B cell (primary cell): ENCODE results near the gene TMPRSS9. TPM values are rescaled to one million over a fixed set of nuclear protein-coding genes. Genes with fewer than 3 reads are reported as not detected.

Experiments used
- ATAC-seq: fragments of 200-7000 bp; cut with Tn5 transposase; one replicate; pipeline ENCODE4 v1.10.0; 2021; ENCODE audit warnings: low read depth, mild to moderate bottlenecking, moderate number of reproducible peaks, moderate library complexity
- CTCF ChIA-PET: fragments of 350-600 bp; sonication (Branson Sonifier 250); formaldehyde crosslinking; loops from one replicate; lab custom pipeline; 2021; ENCODE audit warnings: antibody characterized with exemption, inconsistent platforms; lab: Charles Lee
- POLR2A ChIA-PET: fragments of 350-600 bp; sonication (Branson Sonifier 250); formaldehyde crosslinking; loops from one replicate; lab custom pipeline; 2021; ENCODE audit warnings: antibody characterized with exemption; lab: Charles Lee
- DNase-seq: peaks from one replicate; pipeline ENCODE4 v3.0.0; 2013
- H2AFZ ChIP-seq: 2 replicates; pipeline ENCODE4 v1.6.1; 2012; ENCODE audit warnings: mild to moderate bottlenecking, low read depth, low read length; ENCODE audit not compliant: insufficient read depth, poor library complexity, severe bottlenecking
- H3K27ac ChIP-seq, 2 donors: 1 replicate in 1 of 2; 2 replicates in 1 of 2; pipeline ENCODE4 v1.5.1; 2012 to 2013; ENCODE audit warnings: low read length in 2 of 2, mild to moderate bottlenecking in 2 of 2, moderate library complexity in 1 of 2
- H3K27me3 ChIP-seq, 4 experiments: fragments of 200-600 bp in 1 of 4; sonication (generic) in 1 of 4; replicated peaks in 1 of 4; 1 replicate in 2 of 4; 2 replicates in 2 of 4; pipeline versions ENCODE4 v1.6.1 to v1.7.0; 2013 to 2016; ENCODE audit warnings: low read length in 3 of 4, mild to moderate bottlenecking in 2 of 4, mixed read lengths in 1 of 4, moderate library complexity in 1 of 4; ENCODE audit not compliant: insufficient read depth in 4 of 4, control insufficient read depth in 3 of 4; ENCODE audit errors: control extremely low read depth in 1 of 4
- H3K36me3 ChIP-seq, 2 experiments: replicated peaks in 1 of 2; 1 replicate in 1 of 2; 2 replicates in 1 of 2; pipeline versions ENCODE4 v1.6.1 to v1.7.1; 2013; ENCODE audit warnings: low read length in 1 of 2; ENCODE audit not compliant: insufficient read depth in 2 of 2, control insufficient read depth in 1 of 2; ENCODE audit errors: control extremely low read depth in 1 of 2, extremely low read depth in 1 of 2
- H3K4me1 ChIP-seq, 2 donors: fragments of 200-600 bp in 1 of 2; sonication (generic) in 1 of 2; 1 replicate in 1 of 2; 2 replicates in 1 of 2; pipeline versions ENCODE4 v1.5.1 to v1.6.1; 2013 to 2017; ENCODE audit warnings: low read length in 2 of 2; ENCODE audit not compliant: control insufficient read depth in 2 of 2, insufficient read depth in 2 of 2
- H3K4me2 ChIP-seq: replicated peaks from 2 replicates; pipeline ENCODE3; 2012; ENCODE audit warnings: mild to moderate bottlenecking, low read depth, low read length; ENCODE audit not compliant: poor library complexity, severe bottlenecking
- H3K4me3 ChIP-seq, 5 experiments: fragments of 200-600 bp in 1 of 5; sonication (generic) in 1 of 5; 1 replicate in 3 of 5; 2 replicates in 2 of 5; pipeline versions ENCODE4 v1.5.1 to v1.7.0; 2011 to 2016; ENCODE audit warnings: low read length in 4 of 5, mild to moderate bottlenecking in 4 of 5, low read depth in 2 of 5, control low read depth in 1 of 5, moderate library complexity in 1 of 5; ENCODE audit not compliant: insufficient read depth in 1 of 5; ENCODE audit errors: control extremely low read depth in 1 of 5, extremely low read depth in 1 of 5
- H3K79me2 ChIP-seq: fragments of 200-600 bp; sonication (generic); one replicate; pipeline ENCODE4 v1.6.0; 2016; ENCODE audit warnings: low read length; ENCODE audit not compliant: control insufficient read depth, insufficient read depth
- H3K9ac ChIP-seq: fragments of 200-600 bp; sonication (generic); 2 replicates; pipeline ENCODE4 v1.6.1; 2017; ENCODE audit warnings: mild to moderate bottlenecking, low read length, moderate library complexity
- H3K9me3 ChIP-seq, 3 donors: one replicate each; pipeline versions ENCODE4 v1.6.1 to v1.7.1; 2013; ENCODE audit warnings: low read length in 2 of 3; ENCODE audit not compliant: control insufficient read depth in 2 of 3, insufficient read depth in 1 of 3; ENCODE audit errors: control extremely low read depth in 1 of 3
- H4K20me1 ChIP-seq: 2 replicates; pipeline ENCODE4 v1.6.0; 2012; ENCODE audit warnings: mild to moderate bottlenecking, low read length; ENCODE audit not compliant: insufficient read depth, control insufficient read depth, poor library complexity, severe bottlenecking
- H3K27ac Mint-ChIP-seq: one replicate; pipeline ENCODE4 v1.8.0; 2021; ENCODE audit warnings: mixed read lengths
- H3K27me3 Mint-ChIP-seq: one replicate; pipeline ENCODE4 v1.8.0; 2021; ENCODE audit warnings: mixed read lengths
- H3K4me1 Mint-ChIP-seq: one replicate; pipeline ENCODE4 v1.8.0; 2021; ENCODE audit warnings: mixed read lengths
- H3K4me3 Mint-ChIP-seq: one replicate; pipeline ENCODE4 v1.8.0; 2021; ENCODE audit warnings: mixed read lengths
- H3K9me3 Mint-ChIP-seq: one replicate; pipeline ENCODE4 v1.8.0; 2022; ENCODE audit warnings: mixed read lengths; ENCODE audit not compliant: insufficient read depth
- EZH2 ChIP-seq: IDR thresholded peaks from 2 replicates; pipeline ENCODE4 v1.6.1; 2012; ENCODE audit warnings: borderline replicate concordance, low read depth, mild to moderate bottlenecking, moderate library complexity, low read length; ENCODE audit not compliant: insufficient read depth, poor library complexity, severe bottlenecking
- WGBS: methylation state at CpG from one replicate; pipeline ENCODE4 v1.1.5; 2013; ENCODE audit warnings: missing lambda C conversion rate; ENCODE audit not compliant: insufficient coverage; 5-methylcytosine and 5-hydroxymethylcytosine counted together
- intact Hi-C: fragments of 100-400 bp; cut with micrococcal nuclease; formaldehyde crosslinking; loops from one replicate; pipeline ENCODE4 v1.10.0; 2022
- polyA plus RNA-seq: library from polyadenylated mRNA; depleted of rRNA; stranded (reverse); fragments of >200 nt; gene quantifications from 2 replicates; pipeline ENCODE4 v1.2.3, GENCODE V29; 2012
- total RNA-seq, 2 donors: library from RNA; stranded (reverse); fragments of 120-200 nt in 1 of 2; gene quantifications; 1 replicate in 1 of 2; 2 replicates in 1 of 2; pipeline versions ENCODE4 v1.2.3 to v1.2.4, GENCODE V29; 2013 to 2022
- TF ChIP-seq, protein P1 (sequence below): fragments of 200-600 bp; IDR thresholded peaks from one replicate; pipeline ENCODE4 v1.8.0; 2022; ENCODE audit warnings: antibody characterized with exemption, mild to moderate bottlenecking

The TMPRSS9 gene
- total and polyA plus RNA-seq, 2 donors (not counting 1 experiment from before 2014, with no cell fraction given), result not detected

DNA sequence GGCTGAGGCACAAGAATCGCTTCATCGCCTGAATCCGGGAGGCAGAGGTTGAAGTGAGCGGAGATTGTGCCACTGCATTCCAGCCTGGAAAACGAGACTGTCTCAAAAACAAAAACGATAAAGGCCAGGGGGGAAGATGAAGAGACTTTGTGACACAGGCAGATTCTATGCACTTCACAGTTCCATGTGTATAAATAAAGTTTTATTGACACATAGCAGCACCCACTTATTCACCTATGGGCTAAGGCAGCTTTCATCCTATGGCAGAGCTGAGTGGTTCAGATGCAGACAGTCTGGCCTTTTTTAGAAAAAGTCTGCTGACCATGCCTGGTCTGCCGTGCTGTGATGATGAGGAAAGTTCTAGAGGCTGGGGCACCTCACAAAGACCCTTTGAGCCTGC is 91.1 kb downstream of the TMPRSS9 start:
- Mint-ChIP-seq H3K9me3 (no peaks in the 10 kb centered on the region), H3K27ac (no peak overlapping the region), H3K4me1 (peaks cover 31% of the 10 kb centered on the region), H3K4me3 (no peak overlapping the region), H3K27me3 (no peaks in the 10 kb centered on the region)
- Histone ChIP-seq H3K27me3 (no peaks in the 10 kb centered on the region), H3K36me3 (no peaks in the 10 kb centered on the region), H3K27ac (no peak overlapping the region), H3K4me1 (peaks cover 13 to 28% of the 10 kb centered on the region in 2 donors), H2AFZ (no peak overlapping the region), H3K9me3 (no peaks in the 10 kb centered on the region), H3K79me2 (peaks cover 63% of the 10 kb centered on the region), H4K20me1 (peaks cover 8% of the 10 kb centered on the region), H3K4me2 (no peak overlapping the region), H3K4me3 (no peak overlapping the region), H3K9ac (no peak overlapping the region)
- intact Hi-C loops, result no loop called here
- 92% methylated on average over 5 of the region's 7 CpGs for WGBS
- DNase-seq, result no peak
- CTCF ChIA-PET, result no interaction called here
- no peak for ATAC-seq
- POLR2A ChIA-PET, result no interaction called here
- TF ChIP-seq, protein P1, sequence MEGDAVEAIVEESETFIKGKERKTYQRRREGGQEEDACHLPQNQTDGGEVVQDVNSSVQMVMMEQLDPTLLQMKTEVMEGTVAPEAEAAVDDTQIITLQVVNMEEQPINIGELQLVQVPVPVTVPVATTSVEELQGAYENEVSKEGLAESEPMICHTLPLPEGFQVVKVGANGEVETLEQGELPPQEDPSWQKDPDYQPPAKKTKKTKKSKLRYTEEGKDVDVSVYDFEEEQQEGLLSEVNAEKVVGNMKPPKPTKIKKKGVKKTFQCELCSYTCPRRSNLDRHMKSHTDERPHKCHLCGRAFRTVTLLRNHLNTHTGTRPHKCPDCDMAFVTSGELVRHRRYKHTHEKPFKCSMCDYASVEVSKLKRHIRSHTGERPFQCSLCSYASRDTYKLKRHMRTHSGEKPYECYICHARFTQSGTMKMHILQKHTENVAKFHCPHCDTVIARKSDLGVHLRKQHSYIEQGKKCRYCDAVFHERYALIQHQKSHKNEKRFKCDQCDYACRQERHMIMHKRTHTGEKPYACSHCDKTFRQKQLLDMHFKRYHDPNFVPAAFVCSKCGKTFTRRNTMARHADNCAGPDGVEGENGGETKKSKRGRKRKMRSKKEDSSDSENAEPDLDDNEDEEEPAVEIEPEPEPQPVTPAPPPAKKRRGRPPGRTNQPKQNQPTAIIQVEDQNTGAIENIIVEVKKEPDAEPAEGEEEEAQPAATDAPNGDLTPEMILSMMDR, result no peak
- TF ChIP-seq EZH2, result no peak

- peaks cover 8% of the 10 kb centered on the region for H4K20me1 ChIP-seq
- POLR2A ChIA-PET, result no interaction called here
These were observed 91.7 kb downstream of the TMPRSS9 start for GRCh38 chr19:2451741-2452140.

More at GRCh38 chr19:2451741-2452140, 91.7 kb downstream of the TMPRSS9 start:
- Histone ChIP-seq H3K4me1 (peaks cover 7 to 23% of the 10 kb centered on the region in 2 donors), H3K27ac (no peak overlapping the region), H3K36me3 (no peaks in the 10 kb centered on the region), H3K27me3 (no peaks in the 10 kb centered on the region), H3K9me3 (no peaks in the 10 kb centered on the region), H3K4me2 (no peak overlapping the region), H2AFZ (no peak overlapping the region), H3K79me2 (peaks cover 63% of the 10 kb centered on the region), H3K4me3 (no peak overlapping the region), H3K9ac (no peak overlapping the region)
- peaks cover 25% of the 10 kb centered on the region for H3K4me1 Mint-ChIP-seq
- ATAC-seq (no peak), DNase-seq (no peak)
- TF ChIP-seq, protein P1, result no peak
- no peak for TF ChIP-seq EZH2
- no peaks in the 10 kb centered on the region for H3K27me3 Mint-ChIP-seq
- H3K4me3 Mint-ChIP-seq, result no peak overlapping the region
- H3K9me3 Mint-ChIP-seq, result no peaks in the 10 kb centered on the region
- CTCF ChIA-PET, result no interaction called here
- intact Hi-C loops, result no loop called here
- 98% methylated on average over 18 of the region's 18 CpGs for WGBS
- no peak overlapping the region for H3K27ac Mint-ChIP-seq
